Gastrocnemius medialis (tissue), 4 donors: ENCODE data around the gene PANX1.

ENCODE experiments used
- CTCF ChIP-seq, 5 experiments: fragments of 450-650 bp in 3 of 5; fragments of 200-600 bp in 2 of 5; sonication (generic) in 2 of 5; IDR thresholded peaks in 4 of 5; conservative IDR thresholded peaks in 1 of 5; 1 replicate in 4 of 5; 2 replicates in 1 of 5; pipeline ENCODE4 v1.5.1; 2016 to 2019; ENCODE audit warnings: antibody characterized with exemption in 5 of 5, mild to moderate bottlenecking in 3 of 5, moderate library complexity in 3 of 5
- POLR2A ChIP-seq, 2 donors: fragments of 450-650 bp; IDR thresholded peaks; one replicate each; pipeline ENCODE4 v1.6.1; 2017; ENCODE audit warnings: antibody characterized with exemption in 2 of 2, mild to moderate bottlenecking in 2 of 2, moderate library complexity in 2 of 2

- TF ChIP-seq POLR2A (IDR thresholded peaks at IDR 0.05) (no peak), CTCF (IDR thresholded peaks at IDR 0.05 in 4 of 5, conservative IDR thresholded peaks at IDR 0.05 in 1 of 5) (no peak)
Measured at GRCh38 chr11:94145431-94145830, 16.8 kb downstream of the PANX1 start.
